WTC11 (cell line): ENCODE measurements around the gene TBC1D20. TPM values are rescaled to one million over a fixed set of nuclear protein-coding genes. Genes with fewer than 3 reads are reported as not detected.

Experiments
- ATAC-seq: fragments of 200-7000 bp; cut with Tn5 transposase; 2 replicates; pipeline ENCODE4 v1.10.0; 2021; ENCODE audit warnings: mild to moderate bottlenecking, moderate library complexity
- CTCF ChIA-PET: fragments of 300-600 bp; sonication (Branson Sonifier 250); formaldehyde crosslinking; loops from one replicate; lab custom pipeline; 2021; ENCODE audit warnings: antibody characterized with exemption; lab: Charles Lee
- POLR2A ChIA-PET: fragments of 350-600 bp; sonication (Branson Sonifier 250); formaldehyde crosslinking; loops from one replicate; lab custom pipeline; 2021; ENCODE audit warnings: antibody characterized with exemption; lab: Charles Lee
- DNase-seq: peaks from one replicate; pipeline ENCODE4 v3.0.0; 2021; ENCODE audit warnings: low spot score
- H3K27ac Mint-ChIP-seq: 2 replicates; pipeline ENCODE4 v1.8.0; 2021; ENCODE audit warnings: mixed read lengths
- H3K27me3 Mint-ChIP-seq: 2 replicates; pipeline ENCODE4 v1.8.0; 2021; ENCODE audit warnings: low read depth, mild to moderate bottlenecking, moderate library complexity, mixed read lengths
- H3K36me3 Mint-ChIP-seq: 2 replicates; pipeline ENCODE4 v1.8.0; 2021; ENCODE audit warnings: mixed read lengths
- H3K4me1 Mint-ChIP-seq: 2 replicates; pipeline ENCODE4 v1.8.0; 2022; ENCODE audit warnings: mixed read lengths
- H3K4me3 Mint-ChIP-seq: 2 replicates; pipeline ENCODE4 v1.8.0; 2021; ENCODE audit warnings: mild to moderate bottlenecking, moderate library complexity, mixed read lengths
- H3K9me3 Mint-ChIP-seq: 2 replicates; pipeline ENCODE4 v1.8.0; 2021; ENCODE audit warnings: mixed read lengths
- AFF4 ChIP-seq: sonication (generic); formaldehyde crosslinking; IDR thresholded peaks from 2 replicates; pipeline ENCODE4 v1.8.1; 2023; ENCODE audit warnings: mild to moderate bottlenecking, missing genetic modification reagents, borderline replicate concordance
- CTCF ChIP-seq: fragments of 200-600 bp; IDR thresholded peaks from 2 replicates; pipeline ENCODE4 v1.8.0; 2022; ENCODE audit warnings: antibody characterized with exemption
- FOXP4 ChIP-seq: sonication (generic); formaldehyde crosslinking; IDR thresholded peaks from 2 replicates; pipeline ENCODE4 v1.8.0; 2022; ENCODE audit warnings: mild to moderate bottlenecking, missing genetic modification reagents
- GABPB1 ChIP-seq: sonication (generic); formaldehyde crosslinking; IDR thresholded peaks from 2 replicates; pipeline ENCODE4 v1.8.1; 2023; ENCODE audit warnings: mild to moderate bottlenecking, missing genetic modification reagents
- GRHL2 ChIP-seq: fragments of 250-450 bp; sonication (Bioruptor Pico); IDR thresholded peaks from 2 replicates; pipeline ENCODE4 v1.8.0; 2022; ENCODE audit warnings: mild to moderate bottlenecking, moderate library complexity; ENCODE audit not compliant: insufficient replicate concordance, severe bottlenecking
- IRF1 ChIP-seq: sonication (generic); formaldehyde crosslinking; IDR thresholded peaks from 2 replicates; pipeline ENCODE4 v1.8.0; 2023; ENCODE audit warnings: missing genetic modification reagents
- IRF2 ChIP-seq: sonication (generic); formaldehyde crosslinking; IDR thresholded peaks from 2 replicates; pipeline ENCODE4 v1.8.0; 2022; ENCODE audit warnings: low read depth, missing genetic modification reagents, borderline replicate concordance
- MAX ChIP-seq: sonication (generic); formaldehyde crosslinking; IDR thresholded peaks from 2 replicates; pipeline ENCODE4 v1.8.0; 2022; ENCODE audit warnings: mild to moderate bottlenecking, missing genetic modification reagents
- MYBL2 ChIP-seq: sonication (generic); formaldehyde crosslinking; IDR thresholded peaks from 2 replicates; pipeline ENCODE4 v1.8.1; 2023; ENCODE audit warnings: mild to moderate bottlenecking, moderate library complexity, missing genetic modification reagents
- NFE2L1 ChIP-seq: sonication (generic); formaldehyde crosslinking; IDR thresholded peaks from 2 replicates; pipeline ENCODE4 v1.8.1; 2023; ENCODE audit warnings: missing genetic modification reagents
- NFYB ChIP-seq: sonication (generic); formaldehyde crosslinking; conservative IDR thresholded peaks from 2 replicates; pipeline ENCODE4 v1.8.0; 2022; ENCODE audit warnings: low read depth, missing genetic modification reagents
- OVOL2 ChIP-seq: fragments of 250-450 bp; sonication (Bioruptor Pico); IDR thresholded peaks from 2 replicates; pipeline ENCODE4 v1.9.0; 2021; ENCODE audit warnings: mild to moderate bottlenecking, borderline replicate concordance
- RELA ChIP-seq: sonication (generic); formaldehyde crosslinking; IDR thresholded peaks from 2 replicates; pipeline ENCODE4 v1.8.1; 2022; ENCODE audit warnings: missing genetic modification reagents, mild to moderate bottlenecking, borderline replicate concordance
- SP1 ChIP-seq: sonication (generic); formaldehyde crosslinking; conservative IDR thresholded peaks from 2 replicates; pipeline ENCODE4 v1.8.1; 2022; ENCODE audit warnings: missing genetic modification reagents
- USF1 ChIP-seq: sonication (generic); formaldehyde crosslinking; IDR thresholded peaks from 2 replicates; pipeline ENCODE4 v1.8.0; 2022; ENCODE audit warnings: mild to moderate bottlenecking, missing genetic modification reagents
- ZBTB43 ChIP-seq: sonication (generic); formaldehyde crosslinking; IDR thresholded peaks from 2 replicates; pipeline ENCODE4 v1.8.1; 2023; ENCODE audit warnings: mild to moderate bottlenecking, missing genetic modification reagents
- ZNF121 ChIP-seq: sonication (generic); formaldehyde crosslinking; IDR thresholded peaks from 2 replicates; pipeline ENCODE4 v1.8.0; 2023; ENCODE audit warnings: missing genetic modification reagents
- ZNF138 ChIP-seq: sonication (generic); formaldehyde crosslinking; conservative IDR thresholded peaks from 2 replicates; pipeline ENCODE4 v1.8.1; 2022; ENCODE audit warnings: mild to moderate bottlenecking, moderate library complexity, missing genetic modification reagents
- ZNF219 ChIP-seq: sonication (generic); formaldehyde crosslinking; IDR thresholded peaks from 2 replicates; pipeline ENCODE4 v1.8.0; 2023; ENCODE audit warnings: missing genetic modification reagents, mild to moderate bottlenecking, borderline replicate concordance
- ZNF416 ChIP-seq: fragments of 250-450 bp; sonication (Bioruptor Pico); IDR thresholded peaks from 2 replicates; pipeline ENCODE4 v1.9.0; 2021; ENCODE audit warnings: mild to moderate bottlenecking, inconsistent platforms
- ZSCAN18 ChIP-seq: fragments of 250-450 bp; sonication (Bioruptor Pico); IDR thresholded peaks from 2 replicates; pipeline ENCODE4 v2.1.2; 2022; ENCODE audit warnings: mild to moderate bottlenecking, moderate library complexity
- total RNA-seq: library from RNA; stranded (reverse); gene quantifications from 3 replicates; pipeline ENCODE4 v1.2.3, GENCODE V29; 2021

The TBC1D20 gene
- total RNA-seq, 1 experiment from 2014 or later: 14.6 TPM

- ATAC-seq: no peak
- Mint-ChIP-seq H3K4me3 (no peak overlapping the region), H3K4me1 (no peaks in the 10 kb centered on the region), H3K36me3 (peaks cover 61% of the 10 kb centered on the region), H3K9me3 (peaks cover 78% of the 10 kb centered on the region), H3K27ac (no peak overlapping the region)
- DNase-seq: no peak
- no peak for TF ChIP-seq SP1 (CRISPR knock-in tag)
- TF ChIP-seq NFE2L1: no peak
- TF ChIP-seq ZBTB43: no peak
- TF ChIP-seq ZNF416 (CRISPR knock-in tag): no peak
- TF ChIP-seq FOXP4 (CRISPR knock-in tag): no peak
- no peak for TF ChIP-seq RELA (CRISPR knock-in tag)
- TF ChIP-seq GABPB1 (CRISPR knock-in tag): no peak
- TF ChIP-seq NFYB (CRISPR knock-in tag): no peak
- no peak for TF ChIP-seq IRF2 (CRISPR knock-in tag)
- TF ChIP-seq GRHL2 (CRISPR knock-in tag): no peak
- no peak for TF ChIP-seq AFF4
- TF ChIP-seq USF1: no peak
- TF ChIP-seq IRF1: no peak
- TF ChIP-seq OVOL2 (CRISPR knock-in tag): no peak
- no peak for TF ChIP-seq ZNF138 (CRISPR knock-in tag)
- TF ChIP-seq ZNF121 (CRISPR knock-in tag): no peak
- TF ChIP-seq, all 79 proteins: peak for 0
- H3K27me3 Mint-ChIP-seq: peaks cover 65% of the 10 kb centered on the region
- ChIA-PET POLR2A (no interaction called here), CTCF (interaction anchor here (0.6 kb wide), 1 partner anchor 8 kb away, joined by 5 read pairs; no protein-coding TSS in a partner anchor)
Measured at GRCh38 chr20:469746-470490, 7.6 kb upstream of the TBC1D20 start.

- H3K27ac Mint-ChIP-seq: no peak overlapping the region
- CTCF ChIA-PET: interaction anchor here (0.6 kb wide), 1 partner anchor 36 kb away, joined by 3 read pairs; no protein-coding TSS in a partner anchor
- peaks cover 63% of the 10 kb centered on the region for H3K9me3 Mint-ChIP-seq
- H3K36me3 Mint-ChIP-seq: peaks cover 43% of the 10 kb centered on the region
- POLR2A ChIA-PET: no interaction called here
- DNase-seq (no peak), ATAC-seq (no peak)
- H3K27me3 Mint-ChIP-seq: peaks cover 81% of the 10 kb centered on the region
- H3K4me3 Mint-ChIP-seq: no peak overlapping the region
- H3K4me1 Mint-ChIP-seq: peaks cover 5% of the 10 kb centered on the region
- TF ChIP-seq USF1: no peak
- TF ChIP-seq CTCF: no peak
- no peak for TF ChIP-seq ZNF219 (CRISPR knock-in tag)
- TF ChIP-seq MAX (CRISPR knock-in tag): no peak
- no peak for TF ChIP-seq MYBL2 (CRISPR knock-in tag)
- no peak for TF ChIP-seq RELA (CRISPR knock-in tag)
- no peak for TF ChIP-seq GRHL2 (CRISPR knock-in tag)
- TF ChIP-seq ZSCAN18 (CRISPR knock-in tag): no peak
Measured at GRCh38 chr20:467755-468154, 5.4 kb upstream of the TBC1D20 start.
